ENCODE data around the gene SYPL1.

DNA sequence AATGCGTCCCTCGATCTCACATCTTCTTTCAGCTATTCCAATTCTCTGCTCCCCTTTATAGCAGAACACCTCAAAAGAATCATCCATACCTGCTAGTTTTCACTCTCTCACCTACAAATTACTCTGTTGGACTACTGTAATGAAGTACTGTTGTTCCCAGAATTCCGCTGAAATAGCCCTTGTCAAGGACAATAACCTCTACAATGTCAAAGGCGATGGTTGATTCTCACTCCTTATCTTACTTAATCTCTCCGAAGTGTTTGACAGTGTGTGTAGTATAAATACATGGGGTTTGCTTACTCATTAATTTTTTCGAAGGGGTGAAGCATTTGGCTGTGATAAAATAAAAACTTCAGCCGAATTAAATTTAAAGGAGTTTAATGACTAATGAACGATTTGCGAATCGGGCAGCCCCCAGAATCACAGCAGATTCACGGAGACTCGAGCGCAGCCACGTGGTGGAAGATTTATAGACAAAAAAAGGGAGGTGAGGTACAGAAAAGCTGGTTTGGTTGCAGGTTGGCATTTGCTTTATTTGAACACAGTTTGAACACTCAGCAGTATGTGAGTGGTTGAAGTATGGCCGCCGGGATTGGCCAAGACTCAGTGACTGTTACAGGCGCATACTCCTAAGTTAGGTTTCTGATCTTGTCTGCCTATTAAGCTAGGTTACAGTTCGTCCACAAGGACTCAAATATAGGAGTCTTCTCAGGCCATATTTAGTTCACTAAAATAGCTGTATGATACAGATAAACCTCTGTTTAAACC lies 29.8 kb downstream of the SYPL1 start:
- TF ChIP-seq, protein P1, sequence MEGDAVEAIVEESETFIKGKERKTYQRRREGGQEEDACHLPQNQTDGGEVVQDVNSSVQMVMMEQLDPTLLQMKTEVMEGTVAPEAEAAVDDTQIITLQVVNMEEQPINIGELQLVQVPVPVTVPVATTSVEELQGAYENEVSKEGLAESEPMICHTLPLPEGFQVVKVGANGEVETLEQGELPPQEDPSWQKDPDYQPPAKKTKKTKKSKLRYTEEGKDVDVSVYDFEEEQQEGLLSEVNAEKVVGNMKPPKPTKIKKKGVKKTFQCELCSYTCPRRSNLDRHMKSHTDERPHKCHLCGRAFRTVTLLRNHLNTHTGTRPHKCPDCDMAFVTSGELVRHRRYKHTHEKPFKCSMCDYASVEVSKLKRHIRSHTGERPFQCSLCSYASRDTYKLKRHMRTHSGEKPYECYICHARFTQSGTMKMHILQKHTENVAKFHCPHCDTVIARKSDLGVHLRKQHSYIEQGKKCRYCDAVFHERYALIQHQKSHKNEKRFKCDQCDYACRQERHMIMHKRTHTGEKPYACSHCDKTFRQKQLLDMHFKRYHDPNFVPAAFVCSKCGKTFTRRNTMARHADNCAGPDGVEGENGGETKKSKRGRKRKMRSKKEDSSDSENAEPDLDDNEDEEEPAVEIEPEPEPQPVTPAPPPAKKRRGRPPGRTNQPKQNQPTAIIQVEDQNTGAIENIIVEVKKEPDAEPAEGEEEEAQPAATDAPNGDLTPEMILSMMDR (IDR thresholded peaks at IDR 0.05; ENCODE audit: insufficient read depth, low read depth, low read length), result no peak
- TF ChIP-seq EZH2 (IDR thresholded peaks at IDR 0.05; ENCODE audit: insufficient read depth, low read length), result no peak

All from astrocyte (in vitro differentiated cells and primary cell).